C4-2B (cell line): Measurements from ENCODE around the gene ELANE.

ENCODE experiments used
- H3K27ac ChIP-seq: fragments of 450-650 bp; 2 replicates; pipeline ENCODE4 v1.5.1; 2017
- CTCF ChIP-seq: fragments of 450-650 bp; conservative IDR thresholded peaks from 2 replicates; pipeline ENCODE4 v1.5.1; 2017; ENCODE audit warnings: mild to moderate bottlenecking
- ZFX ChIP-seq: fragments of 450-650 bp; IDR thresholded peaks from 2 replicates; pipeline ENCODE4 v1.6.1; 2017

ELANE gene

GRCh38 chr19:887072-887471, 35.0 kb downstream of the ELANE start:
- TF ChIP-seq CTCF (no peak), ZFX (no peak)
- no peak overlapping the region for H3K27ac ChIP-seq

- H3K27ac ChIP-seq = no peak overlapping the region
- TF ChIP-seq ZFX = no peak
- no peak for TF ChIP-seq CTCF
Observed at GRCh38 chr19:887599-887998, 35.5 kb downstream of the ELANE start.

DNA sequence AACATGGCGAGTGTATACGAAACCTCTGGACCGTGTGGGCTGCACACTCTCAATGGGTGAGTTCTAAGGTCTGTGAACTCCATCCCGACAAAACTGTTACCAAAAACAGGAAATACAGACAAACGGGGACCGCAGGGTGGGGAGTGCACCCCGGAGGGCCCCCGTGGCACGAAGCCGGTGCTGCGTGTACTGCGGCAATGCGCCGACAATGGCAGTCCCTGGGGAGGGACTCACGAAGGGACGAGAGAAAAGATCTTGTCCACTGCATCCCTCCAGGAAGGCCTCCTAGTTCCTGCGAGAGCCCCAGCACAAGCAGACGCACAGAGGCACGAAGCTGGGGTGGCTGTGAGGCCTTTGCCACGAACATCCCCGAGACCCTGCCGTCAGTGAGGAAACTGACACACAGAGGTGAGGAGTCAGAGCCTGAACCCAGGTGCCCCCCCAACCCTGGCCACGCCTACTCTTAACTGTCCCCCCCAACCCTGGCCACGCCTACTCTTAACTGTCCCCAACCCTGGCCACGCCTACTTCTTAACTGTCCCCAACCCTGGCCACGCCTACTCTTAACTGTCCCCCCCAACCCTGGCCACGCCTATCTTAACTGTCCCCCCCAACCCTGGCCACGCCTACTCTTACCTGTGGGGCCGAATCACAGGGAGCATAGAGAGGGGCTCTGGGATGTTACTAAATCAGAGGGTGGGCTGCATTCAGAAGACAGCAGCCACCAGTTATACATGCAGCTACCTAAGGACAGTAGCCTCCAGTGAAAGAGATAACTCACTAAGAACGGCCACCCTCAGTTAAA, 36.7 kb downstream of the ELANE start:
- TF ChIP-seq ZFX (no peak), CTCF (no peak)
- H3K27ac ChIP-seq = no peak overlapping the region

DNA sequence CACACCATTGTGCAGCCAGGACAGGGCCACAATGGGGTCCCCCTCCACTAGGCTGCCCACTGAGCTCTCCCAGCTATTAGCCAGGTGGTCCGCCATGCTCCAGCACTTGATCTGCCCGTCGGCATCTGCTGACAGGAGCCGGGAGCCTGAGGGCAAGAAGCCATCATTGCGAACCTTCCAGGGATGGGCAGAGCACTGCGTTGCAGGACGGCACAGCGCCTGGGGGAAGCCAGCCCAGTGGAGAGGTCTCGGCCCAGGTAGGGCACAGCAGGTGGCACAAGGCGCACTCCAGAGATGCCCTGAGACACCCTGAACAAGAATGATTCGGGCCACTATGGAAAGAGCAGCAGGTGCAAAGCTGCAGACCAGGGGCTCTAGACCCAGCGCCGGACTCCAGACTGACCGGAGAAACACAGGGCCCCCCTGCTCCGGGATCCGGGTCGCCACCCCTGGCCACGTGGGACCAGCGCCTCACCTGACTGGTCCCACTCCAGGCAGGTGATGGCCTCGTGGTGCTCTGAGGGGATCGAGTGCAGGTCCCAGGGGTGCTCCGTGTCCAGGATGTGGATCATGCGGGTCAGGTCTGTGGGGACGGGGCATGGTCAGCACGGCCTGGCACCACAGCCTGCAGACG, 37.7 kb downstream of the ELANE start:
- H3K27ac ChIP-seq = no peak overlapping the region

DNA sequence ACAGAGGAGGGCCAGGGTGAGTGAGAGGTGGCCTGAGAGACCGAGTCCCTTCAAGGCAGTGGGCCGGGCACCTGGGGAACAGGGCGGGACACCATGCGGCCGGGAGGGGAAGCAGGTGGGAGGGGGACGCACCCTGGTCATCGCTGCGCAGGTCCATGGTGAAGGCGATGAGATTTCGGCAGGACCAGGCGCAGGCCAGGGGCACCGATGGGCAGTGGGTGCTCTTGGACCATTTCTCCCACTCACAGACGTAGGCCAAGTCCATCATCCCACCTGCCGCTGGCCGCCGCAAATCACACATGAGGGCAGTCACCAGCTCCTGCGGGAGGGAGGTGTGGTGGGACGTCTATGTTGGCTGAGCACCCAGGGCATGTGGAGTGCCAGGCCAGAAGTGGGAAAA, 38.7 kb downstream of the ELANE start:
- no peak overlapping the region for H3K27ac ChIP-seq
- TF ChIP-seq CTCF (no peak), ZFX (no peak)

More for the DNA sequence above, 37.7 kb downstream of the ELANE start:
- TF ChIP-seq CTCF = no peak
- no peak for TF ChIP-seq ZFX

DNA sequence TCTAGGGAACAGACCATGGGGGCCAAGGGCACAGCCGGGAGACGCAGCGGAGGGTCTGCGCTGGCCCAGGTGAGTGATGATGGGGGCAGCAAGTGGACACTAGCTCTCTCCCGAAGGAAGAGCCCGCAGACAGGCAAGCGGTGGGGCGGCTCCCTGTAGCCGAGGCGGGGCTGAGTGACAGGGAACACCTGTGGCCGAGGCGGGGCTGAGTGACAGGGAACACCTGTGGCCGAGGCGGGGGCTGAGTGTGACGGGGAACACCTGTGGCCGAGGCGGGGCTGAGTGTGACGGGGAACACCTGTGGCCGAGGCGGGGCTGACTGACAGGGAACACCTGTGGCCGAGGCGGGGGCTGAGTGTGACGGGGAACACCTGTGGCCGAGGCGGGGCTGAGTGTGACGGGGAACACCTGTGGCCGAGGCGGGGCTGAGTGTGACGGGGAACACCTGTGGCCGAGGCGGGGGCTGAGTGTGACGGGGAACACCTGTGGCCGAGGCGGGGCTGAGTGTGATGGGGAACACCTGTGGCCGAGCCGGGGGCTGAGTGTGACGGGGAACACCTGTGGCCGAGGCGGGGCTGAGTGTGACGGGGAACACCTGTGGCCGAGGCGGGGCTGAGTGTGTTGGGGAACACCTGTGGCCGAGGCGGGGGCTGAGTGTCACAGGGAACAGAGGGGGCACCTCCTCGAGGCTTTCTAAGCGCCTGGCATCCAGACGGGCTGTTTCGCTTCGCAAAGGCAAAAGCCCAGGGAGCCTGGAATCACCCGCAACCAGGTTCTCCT, 39.5 kb downstream of the ELANE start:
- peak overlapping the region; percentile 95; the same call in 1 of the 2 replicates for H3K27ac ChIP-seq

GRCh38 chr19:892243-892893, 40.3 kb downstream of the ELANE start:
- TF ChIP-seq ZFX (no peak), CTCF (no peak)
- peak overlapping the region; percentile 95 for H3K27ac ChIP-seq
